ENCODE measurements around the gene OLFM1. TPM values are rescaled to one million over a fixed set of nuclear protein-coding genes. Genes with fewer than 3 reads are reported as not detected.

The OLFM1 gene
- total and polyA plus RNA-seq, 2 donors: 24.5 to 28.3 TPM

GRCh38 chr9:135138078-135138855 is 50.8 kb downstream of the OLFM1 start:
- Histone ChIP-seq H3K9me3 (ENCODE audit: control insufficient read depth in 2 of 2, insufficient read depth in 1 of 2, low read length in 1 of 2) (peaks cover 0 to 2% of the 10 kb centered on the region in 2 donors), H3K4me1 (ENCODE audit: control insufficient read depth in 2 of 2, insufficient read depth in 2 of 2, low read length in 2 of 2) (no peaks in the 10 kb centered on the region), H3K27me3 (ENCODE audit: control insufficient read depth in 2 of 2, insufficient read depth in 1 of 2, low read length in 1 of 2) (peaks cover 0 to 3% of the 10 kb centered on the region in 2 donors), H3K36me3 (ENCODE audit: control insufficient read depth in 2 of 2, insufficient read depth in 2 of 2, low read length in 1 of 2) (no peaks in the 10 kb centered on the region), H3K4me3 (ENCODE audit: low read length in 2 of 2) (no peak overlapping the region), H3K27ac (ENCODE audit: low read depth in 1 of 2, low read length in 1 of 2) (no peak overlapping the region)
- 89% methylated on average over 10 of the region's 10 CpGs for WGBS
- no peak for DNase-seq (ENCODE audit: low read depth in 6 of 9, low spot score in 9 of 9)

DNA sequence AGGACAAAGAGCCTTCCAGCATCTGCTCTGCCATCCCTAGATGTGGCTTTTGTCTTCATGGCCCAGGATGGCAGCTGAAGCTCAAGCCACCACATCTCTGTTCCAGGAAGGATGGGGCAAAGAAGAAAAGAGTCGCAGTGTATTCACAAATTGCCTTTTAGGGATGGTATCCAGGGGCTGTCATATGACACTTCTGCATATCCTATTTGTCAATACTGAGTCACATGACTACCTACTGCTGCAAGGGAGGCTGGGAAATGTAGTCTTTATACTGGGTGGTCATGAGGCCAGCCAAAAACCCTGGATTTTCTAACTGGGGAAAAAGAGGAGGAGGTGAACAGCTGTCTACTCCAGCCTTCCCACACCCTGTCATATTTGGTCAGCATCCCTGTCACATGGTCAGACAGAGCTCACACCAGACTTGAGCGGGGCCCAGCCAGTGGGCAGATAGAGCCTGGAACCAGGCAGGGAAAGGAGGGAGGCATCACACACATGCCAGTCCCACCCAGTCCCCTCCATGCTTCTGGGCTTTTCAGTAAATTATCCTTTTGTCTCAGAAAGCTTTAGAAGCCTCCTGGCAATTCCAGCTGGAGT is 52.0 kb downstream of the OLFM1 start:
- peaks cover 0 to 3% of the 10 kb centered on the region in 2 donors for H3K27me3 ChIP-seq (ENCODE audit: control insufficient read depth in 2 of 2, insufficient read depth in 1 of 2, low read length in 1 of 2)
- H3K4me3 ChIP-seq (ENCODE audit: low read length in 2 of 2): no peak overlapping the region
- H3K36me3 ChIP-seq (ENCODE audit: control insufficient read depth in 2 of 2, insufficient read depth in 2 of 2, low read length in 1 of 2): no peaks in the 10 kb centered on the region
- no peak for DNase-seq (ENCODE audit: low read depth in 6 of 9, low spot score in 9 of 9)
- H3K4me1 ChIP-seq (ENCODE audit: control insufficient read depth in 2 of 2, insufficient read depth in 2 of 2, low read length in 2 of 2): no peaks in the 10 kb centered on the region
- no peak overlapping the region for H3K27ac ChIP-seq (ENCODE audit: low read depth in 1 of 2, low read length in 1 of 2)
- WGBS: 98% methylated on average over 2 of the region's 2 CpGs
- peaks cover 0 to 2% of the 10 kb centered on the region in 2 donors for H3K9me3 ChIP-seq (ENCODE audit: control insufficient read depth in 2 of 2, insufficient read depth in 1 of 2, low read length in 1 of 2)

- H3K36me3 ChIP-seq (ENCODE audit: control insufficient read depth in 2 of 2, insufficient read depth in 2 of 2, low read length in 1 of 2): no peaks in the 10 kb centered on the region
- WGBS: 97% methylated on average over 2 of the region's 2 CpGs
- H3K27me3 ChIP-seq (ENCODE audit: control insufficient read depth in 2 of 2, insufficient read depth in 1 of 2, low read length in 1 of 2): peaks cover 0 to 3% of the 10 kb centered on the region in 2 donors
- peaks cover 0 to 4% of the 10 kb centered on the region in 2 donors for H3K4me1 ChIP-seq (ENCODE audit: control insufficient read depth in 2 of 2, insufficient read depth in 2 of 2, low read length in 2 of 2)
- H3K9me3 ChIP-seq (ENCODE audit: control insufficient read depth in 2 of 2, insufficient read depth in 1 of 2, low read length in 1 of 2): peaks cover 0 to 2% of the 10 kb centered on the region in 2 donors
- no peak for DNase-seq (ENCODE audit: low read depth in 6 of 9, low spot score in 9 of 9)
- no peak overlapping the region for H3K4me3 ChIP-seq (ENCODE audit: low read length in 2 of 2)
- H3K27ac ChIP-seq (ENCODE audit: low read depth in 1 of 2, low read length in 1 of 2): no peak overlapping the region
Observed at GRCh38 chr9:135141183-135141774, 53.8 kb downstream of the OLFM1 start.

GRCh38 chr9:135144581-135145170 is 57.2 kb downstream of the OLFM1 start:
- Histone ChIP-seq H3K36me3 (ENCODE audit: control insufficient read depth in 2 of 2, insufficient read depth in 2 of 2, low read length in 1 of 2) (no peaks in the 10 kb centered on the region), H3K27ac (ENCODE audit: low read depth in 1 of 2, low read length in 1 of 2) (no peak overlapping the region), H3K27me3 (ENCODE audit: control insufficient read depth in 2 of 2, insufficient read depth in 1 of 2, low read length in 1 of 2) (no peaks in the 10 kb centered on the region), H3K9me3 (ENCODE audit: control insufficient read depth in 2 of 2, insufficient read depth in 1 of 2, low read length in 1 of 2) (peaks cover 2 to 5% of the 10 kb centered on the region in 2 donors), H3K4me3 (ENCODE audit: low read length in 2 of 2) (no peak overlapping the region), H3K4me1 (ENCODE audit: control insufficient read depth in 2 of 2, insufficient read depth in 2 of 2, low read length in 2 of 2) (peaks cover 0 to 4% of the 10 kb centered on the region in 2 donors)
- WGBS: 49% methylated on average over 16 of the region's 16 CpGs
- peak in 1 of 9 donors; percentile 17 for DNase-seq (ENCODE audit: low read depth in 6 of 9, low spot score in 9 of 9)

DNA sequence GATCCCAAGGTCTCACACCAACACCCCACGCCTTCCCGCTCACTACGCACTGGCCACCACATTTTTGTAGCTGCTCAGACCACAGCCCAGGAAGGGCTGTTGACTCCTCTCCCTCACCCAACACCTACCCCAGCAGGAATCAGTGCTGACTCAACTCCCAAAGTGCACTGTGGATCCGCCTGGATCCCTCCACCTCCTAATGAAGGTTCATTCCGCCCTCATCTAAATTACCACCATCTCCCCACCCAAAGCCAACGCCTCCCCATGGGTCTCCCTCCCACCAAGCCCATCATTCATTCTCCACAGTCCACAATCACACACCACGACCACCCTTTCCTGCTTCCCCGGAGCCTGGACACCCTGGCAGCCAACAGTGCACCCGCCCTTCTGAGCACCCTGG is 57.8 kb downstream of the OLFM1 start:
- Histone ChIP-seq H3K36me3 (ENCODE audit: control insufficient read depth in 2 of 2, insufficient read depth in 2 of 2, low read length in 1 of 2) (no peaks in the 10 kb centered on the region), H3K4me1 (ENCODE audit: control insufficient read depth in 2 of 2, insufficient read depth in 2 of 2, low read length in 2 of 2) (peaks cover 0 to 4% of the 10 kb centered on the region in 2 donors), H3K4me3 (ENCODE audit: low read length in 2 of 2) (no peak overlapping the region), H3K27me3 (ENCODE audit: control insufficient read depth in 2 of 2, insufficient read depth in 1 of 2, low read length in 1 of 2) (no peaks in the 10 kb centered on the region), H3K9me3 (ENCODE audit: control insufficient read depth in 2 of 2, insufficient read depth in 1 of 2, low read length in 1 of 2) (peaks cover 0 to 6% of the 10 kb centered on the region in 2 donors), H3K27ac (ENCODE audit: low read depth in 1 of 2, low read length in 1 of 2) (no peak overlapping the region)
- no peak for DNase-seq (ENCODE audit: low read depth in 6 of 9, low spot score in 9 of 9)
- 91% methylated on average over 9 of the region's 9 CpGs for whole genome bisulfite sequencing

DNA sequence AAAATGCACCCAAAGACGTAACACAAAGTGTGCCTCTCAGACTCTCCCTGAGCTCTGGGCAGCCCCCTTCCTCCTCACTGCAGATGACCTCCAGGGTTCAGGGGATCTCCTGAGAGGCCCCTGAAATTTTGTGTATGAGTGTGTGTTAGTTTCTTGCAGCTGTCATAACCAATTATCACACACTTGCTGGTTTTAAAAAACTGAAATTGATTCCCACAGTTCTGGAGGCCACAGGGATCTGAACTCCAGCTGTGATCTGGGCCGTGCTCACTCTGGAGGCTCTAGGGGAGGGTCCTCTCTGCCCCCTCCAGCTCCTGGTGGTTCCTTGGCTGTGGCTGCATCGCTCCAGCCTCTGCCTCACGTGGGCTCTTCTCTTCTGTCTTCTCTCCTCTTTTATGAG is 58.8 kb downstream of the OLFM1 start:
- H3K36me3 ChIP-seq (ENCODE audit: control insufficient read depth in 2 of 2, insufficient read depth in 2 of 2, low read length in 1 of 2): no peaks in the 10 kb centered on the region
- no peaks in the 10 kb centered on the region for H3K27me3 ChIP-seq (ENCODE audit: control insufficient read depth in 2 of 2, insufficient read depth in 1 of 2, low read length in 1 of 2)
- H3K9me3 ChIP-seq (ENCODE audit: control insufficient read depth in 2 of 2, insufficient read depth in 1 of 2, low read length in 1 of 2): peaks cover 0 to 13% of the 10 kb centered on the region in 2 donors
- no peak for DNase-seq (ENCODE audit: low read depth in 6 of 9, low spot score in 9 of 9)
- no peak overlapping the region for H3K27ac ChIP-seq (ENCODE audit: low read depth in 1 of 2, low read length in 1 of 2)
- WGBS: 89% methylated on average over 4 of the region's 4 CpGs
- H3K4me3 ChIP-seq (ENCODE audit: low read length in 2 of 2): no peak overlapping the region
- peaks cover 0 to 4% of the 10 kb centered on the region in 2 donors for H3K4me1 ChIP-seq (ENCODE audit: control insufficient read depth in 2 of 2, insufficient read depth in 2 of 2, low read length in 2 of 2)

GRCh38 chr9:135146766-135147473 is 59.5 kb downstream of the OLFM1 start:
- Histone ChIP-seq H3K27me3 (ENCODE audit: control insufficient read depth in 2 of 2, insufficient read depth in 1 of 2, low read length in 1 of 2) (no peaks in the 10 kb centered on the region), H3K36me3 (ENCODE audit: control insufficient read depth in 2 of 2, insufficient read depth in 2 of 2, low read length in 1 of 2) (no peaks in the 10 kb centered on the region), H3K4me1 (ENCODE audit: control insufficient read depth in 2 of 2, insufficient read depth in 2 of 2, low read length in 2 of 2) (peaks cover 0 to 4% of the 10 kb centered on the region in 2 donors), H3K4me3 (ENCODE audit: low read length in 2 of 2) (no peak overlapping the region), H3K9me3 (ENCODE audit: control insufficient read depth in 2 of 2, insufficient read depth in 1 of 2, low read length in 1 of 2) (peaks cover 0 to 13% of the 10 kb centered on the region in 2 donors), H3K27ac (ENCODE audit: low read depth in 1 of 2, low read length in 1 of 2) (no peak overlapping the region)
- 83% methylated on average over 16 of the region's 16 CpGs for WGBS
- no peak for DNase-seq (ENCODE audit: low read depth in 6 of 9, low spot score in 9 of 9)

DNA sequence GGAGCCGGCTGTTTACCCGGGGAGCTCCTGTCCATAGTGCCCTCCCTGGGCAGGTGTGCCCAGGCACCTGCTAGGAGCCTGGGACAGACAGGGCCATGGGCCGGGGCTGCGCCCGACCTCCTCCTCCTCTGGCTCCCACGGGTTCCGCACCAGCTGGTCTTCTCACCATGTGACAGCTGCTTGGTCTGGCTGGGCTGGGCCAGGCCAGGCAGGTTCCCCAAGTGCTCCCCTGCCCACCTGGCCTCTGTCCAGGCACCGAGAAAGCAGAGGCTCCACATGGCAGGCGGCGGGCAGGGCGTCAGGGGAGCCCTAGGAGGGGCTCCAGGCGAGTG is 60.0 kb downstream of the OLFM1 start:
- no peaks in the 10 kb centered on the region for H3K27me3 ChIP-seq (ENCODE audit: control insufficient read depth in 2 of 2, insufficient read depth in 1 of 2, low read length in 1 of 2)
- H3K36me3 ChIP-seq (ENCODE audit: control insufficient read depth in 2 of 2, insufficient read depth in 2 of 2, low read length in 1 of 2): no peaks in the 10 kb centered on the region
- no peak for DNase-seq (ENCODE audit: low read depth in 6 of 9, low spot score in 9 of 9)
- H3K4me1 ChIP-seq (ENCODE audit: control insufficient read depth in 2 of 2, insufficient read depth in 2 of 2, low read length in 2 of 2): peaks cover 0 to 4% of the 10 kb centered on the region in 2 donors
- peaks cover 0 to 13% of the 10 kb centered on the region in 2 donors for H3K9me3 ChIP-seq (ENCODE audit: control insufficient read depth in 2 of 2, insufficient read depth in 1 of 2, low read length in 1 of 2)
- H3K27ac ChIP-seq (ENCODE audit: low read depth in 1 of 2, low read length in 1 of 2): no peak overlapping the region
- H3K4me3 ChIP-seq (ENCODE audit: low read length in 2 of 2): no peak overlapping the region
- 92% methylated on average over 12 of the region's 12 CpGs for whole genome bisulfite sequencing

Measured in thymus (tissue), 11 donors.